H9 (cell line): Measurements from ENCODE around the gene LRRC51. TPM values are rescaled to one million over a fixed set of nuclear protein-coding genes. Genes with fewer than 3 reads are reported as not detected.

Experiments
- DNase-seq: peaks from one replicate; pipeline ENCODE4 v3.0.0-alpha.2; 2017
- H2AFZ ChIP-seq: one replicate; pipeline ENCODE4 v1.6.1; 2013; ENCODE audit warnings: mild to moderate bottlenecking, low read length, control low read depth, moderate library complexity
- H2AK5ac ChIP-seq: 2 replicates; pipeline ENCODE4 v1.6.1; 2013; ENCODE audit warnings: low read length, control low read depth, mixed read lengths; ENCODE audit not compliant: insufficient read length
- H2BK120ac ChIP-seq: one replicate; pipeline ENCODE4 v1.6.1; 2013; ENCODE audit warnings: low read depth, mild to moderate bottlenecking, low read length, control low read depth, inconsistent platforms; ENCODE audit not compliant: poor library complexity, severe bottlenecking
- H2BK12ac ChIP-seq: 2 replicates; pipeline ENCODE4 v1.6.1; 2013; ENCODE audit warnings: low read length, control low read depth, mixed read lengths, low read depth; ENCODE audit not compliant: insufficient read length
- H2BK15ac ChIP-seq: 2 replicates; pipeline ENCODE4 v1.6.1; 2013; ENCODE audit warnings: low read depth, low read length, control low read depth
- H2BK20ac ChIP-seq: one replicate; pipeline ENCODE4 v1.6.1; 2013; ENCODE audit warnings: low read depth, mild to moderate bottlenecking, low read length, control low read depth, inconsistent platforms; ENCODE audit not compliant: poor library complexity, severe bottlenecking
- H2BK5ac ChIP-seq: 2 replicates; pipeline ENCODE4 v1.6.1; 2013; ENCODE audit warnings: low read length, control low read depth, mixed read lengths; ENCODE audit not compliant: insufficient read length
- H3K14ac ChIP-seq: 2 replicates; pipeline ENCODE4 v1.6.1; 2013; ENCODE audit warnings: low read length, control low read depth; ENCODE audit not compliant: insufficient read depth
- H3K18ac ChIP-seq: 2 replicates; pipeline ENCODE4 v1.6.1; 2013; ENCODE audit warnings: low read depth, mild to moderate bottlenecking, mixed read lengths, low read length, control low read depth; ENCODE audit not compliant: insufficient read length
- H3K23ac ChIP-seq: 2 replicates; pipeline ENCODE4 v1.6.1; 2013; ENCODE audit warnings: low read length, control low read depth, mixed read lengths, low read depth; ENCODE audit not compliant: insufficient read length
- H3K23me2 ChIP-seq: 2 replicates; pipeline ENCODE4 v1.6.1; 2013; ENCODE audit warnings: low read depth, mild to moderate bottlenecking, mixed read lengths, low read length, control low read depth; ENCODE audit not compliant: insufficient read length, poor library complexity, severe bottlenecking
- H3K27ac ChIP-seq: 2 replicates; pipeline ENCODE4 v1.5.1; 2013; ENCODE audit warnings: low read length, control low read depth, mixed read lengths, low read depth; ENCODE audit not compliant: insufficient read length
- H3K27me3 ChIP-seq: 2 replicates; pipeline ENCODE4 v1.6.1; 2013; ENCODE audit warnings: low read length, control low read depth, inconsistent platforms; ENCODE audit not compliant: insufficient read depth
- H3K4ac ChIP-seq: 2 replicates; pipeline ENCODE4 v1.6.1; 2013; ENCODE audit warnings: low read depth, mild to moderate bottlenecking, control low read depth, inconsistent platforms, low read length, moderate library complexity
- H3K4me1 ChIP-seq: 2 replicates; pipeline ENCODE4 v1.6.1; 2013; ENCODE audit warnings: low read length, control low read depth, inconsistent platforms; ENCODE audit not compliant: insufficient read depth
- H3K4me2 ChIP-seq: 2 replicates; pipeline ENCODE4 v1.6.1; 2013; ENCODE audit warnings: low read length, control low read depth, mixed read lengths; ENCODE audit not compliant: insufficient read length, insufficient read depth
- H3K56ac ChIP-seq: 2 replicates; pipeline ENCODE4 v1.6.1; 2013; ENCODE audit warnings: low read depth, mild to moderate bottlenecking, mixed read lengths, low read length, control low read depth; ENCODE audit not compliant: insufficient read length
- H3K79me1 ChIP-seq: 2 replicates; pipeline ENCODE4 v1.6.1; 2013; ENCODE audit warnings: low read depth, mild to moderate bottlenecking, moderate library complexity, low read length, control low read depth, inconsistent platforms; ENCODE audit not compliant: insufficient read depth, poor library complexity, severe bottlenecking
- H3K79me2 ChIP-seq: 2 replicates; pipeline ENCODE4 v1.6.1; 2013; ENCODE audit warnings: low read length, control low read depth, inconsistent platforms; ENCODE audit not compliant: insufficient read depth
- H3K9ac ChIP-seq: 2 replicates; pipeline ENCODE4 v1.6.1; 2013; ENCODE audit warnings: low read length, control low read depth, mixed read lengths; ENCODE audit not compliant: insufficient read length; ENCODE audit errors: extremely low read depth
- H3K9me3 ChIP-seq: one replicate; pipeline ENCODE4 v1.6.1; 2013; ENCODE audit warnings: low read depth, low read length, inconsistent platforms; ENCODE audit not compliant: control insufficient read depth
- H3T11ph ChIP-seq: one replicate; pipeline ENCODE4 v1.6.1; 2013; ENCODE audit warnings: mild to moderate bottlenecking, low read length, control low read depth, inconsistent platforms
- H4K20me1 ChIP-seq: one replicate; pipeline ENCODE4 v1.6.1; 2013; ENCODE audit not compliant: control insufficient read depth, insufficient read length, insufficient read depth
- H4K5ac ChIP-seq: 2 replicates; pipeline ENCODE4 v1.6.1; 2013; ENCODE audit warnings: low read depth, mild to moderate bottlenecking, mixed read lengths, low read length, control low read depth; ENCODE audit not compliant: insufficient read length
- H4K8ac ChIP-seq: replicated peaks from 2 replicates; pipeline ENCODE4 v1.6.1; 2013; ENCODE audit warnings: low read length, control low read depth, mixed read lengths, low read depth; ENCODE audit not compliant: insufficient read length
- H4K91ac ChIP-seq: 2 replicates; pipeline ENCODE4 v1.6.1; 2013; ENCODE audit warnings: low read depth, mild to moderate bottlenecking, moderate library complexity, mixed read lengths, low read length, control low read depth; ENCODE audit not compliant: insufficient read length
- H3K27ac Mint-ChIP-seq, 3 experiments: 2 replicates in 2 of 3; 3 replicates in 1 of 3; pipeline ENCODE4 v1.8.0; 2020 to 2021; ENCODE audit warnings: mixed read lengths in 3 of 3, mild to moderate bottlenecking in 1 of 3, moderate library complexity in 1 of 3
- H3K27me3 Mint-ChIP-seq: 2 replicates; pipeline ENCODE4 v1.8.0; 2021; ENCODE audit warnings: low read depth, mild to moderate bottlenecking, moderate library complexity, mixed read lengths
- H3K36me3 Mint-ChIP-seq, 3 experiments: 2 replicates in 2 of 3; 3 replicates in 1 of 3; pipeline ENCODE4 v1.8.0; 2020 to 2021; ENCODE audit warnings: low read depth in 3 of 3, mixed read lengths in 3 of 3; ENCODE audit not compliant: insufficient read depth in 1 of 3
- H3K4me1 Mint-ChIP-seq, 2 experiments: 2 replicates each; pipeline ENCODE4 v1.8.0; 2020; ENCODE audit warnings: mixed read lengths in 2 of 2
- H3K4me3 Mint-ChIP-seq, 2 experiments: 2 replicates in 1 of 2; 3 replicates in 1 of 2; pipeline ENCODE4 v1.8.0; 2020 to 2021; ENCODE audit warnings: mild to moderate bottlenecking in 2 of 2, mixed read lengths in 2 of 2, moderate library complexity in 1 of 2
- H3K9me3 Mint-ChIP-seq, 2 experiments: 2 replicates in 1 of 2; 3 replicates in 1 of 2; pipeline ENCODE4 v1.8.0; 2020; ENCODE audit warnings: mild to moderate bottlenecking in 2 of 2, mixed read lengths in 2 of 2, moderate library complexity in 1 of 2
- CTCF ChIP-seq: fragments of 200-600 bp; sonication (generic); conservative IDR thresholded peaks from 3 replicates; pipeline ENCODE4 v1.8.0; 2021; ENCODE audit warnings: antibody characterized with exemption, mild to moderate bottlenecking
- WGBS: extraction: QIAGEN DNeasy Blood & Tissue Kit; methylation state at CpG from one replicate; pipeline ENCODE4 v1.1.7; 2013; ENCODE audit warnings: missing lambda C conversion rate, low lambda C conversion rate, mixed read lengths; ENCODE audit not compliant: insufficient read length; ENCODE audit errors: extremely low coverage; 5-methylcytosine and 5-hydroxymethylcytosine counted together
- total RNA-seq: library from RNA; stranded (reverse); gene quantifications from 2 replicates; pipeline ENCODE4 v1.2.1, GENCODE V29; 2021

Gene LRRC51
- total RNA-seq, 1 experiment from 2014 or later, result 3.1 TPM

GRCh38 chr11:72081184-72081644 lies 564 bp downstream of the LRRC51 start:
- H3K56ac ChIP-seq, result no peak overlapping the region
- H3K27me3 ChIP-seq, result no peaks in the 10 kb centered on the region
- Mint-ChIP-seq H3K27ac (peak overlapping the region; percentile 97 to 100 (median 98); a peak in 6 of 7 replicates), H3K4me1 (peaks cover 20 to 28% of the 10 kb centered on the region in 2 experiments), H3K36me3 (peaks cover 1 to 9% (median 9%) of the 10 kb centered on the region in 3 experiments; a peak in 6 of 7 replicates), H3K4me3 (peak overlapping the region; percentile 80 to 95), H3K9me3 (no peaks in the 10 kb centered on the region), H3K27me3 (no peaks in the 10 kb centered on the region; the same call in 1 of the 2 replicates)
- no CpG with 5 or more reads among the region's 21 CpGs for WGBS
- H3K79me1 ChIP-seq, result no peaks in the 10 kb centered on the region
- peak overlapping the region; percentile 85 for H3K18ac ChIP-seq
- H4K20me1 ChIP-seq, result no peaks in the 10 kb centered on the region
- no peak overlapping the region for H3K23ac ChIP-seq
- no peak overlapping the region for H2AFZ ChIP-seq
- H2BK12ac ChIP-seq, result no peak overlapping the region
- no peak overlapping the region for H4K8ac ChIP-seq
- peak overlapping the region; percentile 46; the same call in 1 of the 2 replicates for H3K4ac ChIP-seq
- H3K9ac ChIP-seq, result peak overlapping the region; percentile 61
- peaks cover 7% of the 10 kb centered on the region for H3K23me2 ChIP-seq
- no peak for DNase-seq
- no peak overlapping the region for H2AK5ac ChIP-seq
- H2BK5ac ChIP-seq, result no peak overlapping the region
- H3K4me1 ChIP-seq, result no peaks in the 10 kb centered on the region
- H4K91ac ChIP-seq, result no peak overlapping the region
- TF ChIP-seq CTCF, result no peak
- peak overlapping the region; percentile 77; the same call in 1 of the 2 replicates for H3K14ac ChIP-seq
- H3K4me2 ChIP-seq, result peak overlapping the region; percentile 22
- H3T11ph ChIP-seq, result peak overlapping the region; percentile 54
- H4K5ac ChIP-seq, result no peak overlapping the region
- peak overlapping the region; percentile 83 for H2BK120ac ChIP-seq
- no peak overlapping the region for H2BK15ac ChIP-seq
- H3K79me2 ChIP-seq, result peaks cover 18% of the 10 kb centered on the region
- no peaks in the 10 kb centered on the region for H3K9me3 ChIP-seq
- no peak overlapping the region for H2BK20ac ChIP-seq
- peak overlapping the region; percentile 76 for H3K27ac ChIP-seq
